Gastrocnemius medialis (tissue), 4 donors: ENCODE data around the gene ABCB4. TPM values are rescaled to one million over a fixed set of nuclear protein-coding genes. Genes with fewer than 3 reads are reported as not detected.
A peak's percentile ranks its signal among the peaks of the same experiment; 100 is the strongest.

Source experiments
- ATAC-seq, 2 donors: fragments of 150-250 bp; one replicate each; pipeline ENCODE4 v1.9.1; 2016
- DNase-seq, 2 donors: peaks; one replicate each; pipeline ENCODE4 v3.0.0-alpha.2; 2019
- H3K27ac ChIP-seq, 4 donors: fragments of 200-600 bp; sonication (generic); 1 replicate in 1 of 4; 2 replicates in 3 of 4; pipeline ENCODE4 v1.5.1; 2016 to 2018; ENCODE audit warnings: mild to moderate bottlenecking in 2 of 4, moderate library complexity in 1 of 4
- H3K27me3 ChIP-seq, 3 donors: fragments of 200-600 bp; sonication (generic) in 2 of 3; 1 replicate in 1 of 3; 2 replicates in 2 of 3; pipeline versions ENCODE4 v1.5.1 to v1.6.0; 2016 to 2019; ENCODE audit warnings: mild to moderate bottlenecking in 1 of 3, moderate library complexity in 1 of 3
- H3K36me3 ChIP-seq, 2 donors: fragments of 200-600 bp; sonication (generic) in 1 of 2; one replicate each; pipeline ENCODE4 v1.5.1; 2017 to 2018
- H3K4me1 ChIP-seq, 2 donors: fragments of 200-600 bp; sonication (generic) in 1 of 2; one replicate each; pipeline ENCODE4 v1.5.1; 2016 to 2017; ENCODE audit warnings: mild to moderate bottlenecking in 2 of 2
- H3K4me3 ChIP-seq, 4 donors: fragments of 200-600 bp; sonication (generic) in 3 of 4; 1 replicate in 1 of 4; 2 replicates in 3 of 4; pipeline ENCODE4 v1.5.1; 2016 to 2019; ENCODE audit warnings: mild to moderate bottlenecking in 2 of 4
- H3K9me3 ChIP-seq, 3 donors: fragments of 200-600 bp; sonication (generic) in 2 of 3; 1 replicate in 1 of 3; 2 replicates in 2 of 3; pipeline ENCODE4 v1.5.1; 2016 to 2019
- POLR2A ChIP-seq, 2 donors: fragments of 450-650 bp; IDR thresholded peaks; one replicate each; pipeline ENCODE4 v1.6.1; 2017; ENCODE audit warnings: antibody characterized with exemption in 2 of 2, mild to moderate bottlenecking in 2 of 2, moderate library complexity in 2 of 2
- in situ Hi-C, 4 donors: fragments of 200-750 bp; cut with MboI; loops; one replicate each; pipeline versions ENCODE4 v1.15.0 to v1.8.0; 2017; ENCODE audit warnings: low sequenced_read_pairs in 4 of 4
- intact Hi-C: fragments of 100-400 bp; cut with DNase I; formaldehyde crosslinking; loops from one replicate; pipeline ENCODE4 v1.15.1; 2023; ENCODE audit warnings: low total_unique reads
- total RNA-seq, 4 donors: library from RNA; depleted of rRNA; stranded (reverse); fragments of >200 nt; gene quantifications; one replicate each; pipeline versions ENCODE4 v1.1.0 to v1.2.3, GENCODE V29; 2016
- TF ChIP-seq, protein P1 (sequence below), 5 experiments: fragments of 450-650 bp in 3 of 5; fragments of 200-600 bp in 2 of 5; sonication (generic) in 2 of 5; IDR thresholded peaks in 4 of 5; conservative IDR thresholded peaks in 1 of 5; 1 replicate in 4 of 5; 2 replicates in 1 of 5; pipeline ENCODE4 v1.5.1; 2016 to 2019; ENCODE audit warnings: antibody characterized with exemption in 5 of 5, mild to moderate bottlenecking in 3 of 5, moderate library complexity in 3 of 5

The ABCB4 gene
- total RNA-seq, 4 donors from 2014 or later, result 0.61 to 2.3 (median 1.1) TPM

DNA sequence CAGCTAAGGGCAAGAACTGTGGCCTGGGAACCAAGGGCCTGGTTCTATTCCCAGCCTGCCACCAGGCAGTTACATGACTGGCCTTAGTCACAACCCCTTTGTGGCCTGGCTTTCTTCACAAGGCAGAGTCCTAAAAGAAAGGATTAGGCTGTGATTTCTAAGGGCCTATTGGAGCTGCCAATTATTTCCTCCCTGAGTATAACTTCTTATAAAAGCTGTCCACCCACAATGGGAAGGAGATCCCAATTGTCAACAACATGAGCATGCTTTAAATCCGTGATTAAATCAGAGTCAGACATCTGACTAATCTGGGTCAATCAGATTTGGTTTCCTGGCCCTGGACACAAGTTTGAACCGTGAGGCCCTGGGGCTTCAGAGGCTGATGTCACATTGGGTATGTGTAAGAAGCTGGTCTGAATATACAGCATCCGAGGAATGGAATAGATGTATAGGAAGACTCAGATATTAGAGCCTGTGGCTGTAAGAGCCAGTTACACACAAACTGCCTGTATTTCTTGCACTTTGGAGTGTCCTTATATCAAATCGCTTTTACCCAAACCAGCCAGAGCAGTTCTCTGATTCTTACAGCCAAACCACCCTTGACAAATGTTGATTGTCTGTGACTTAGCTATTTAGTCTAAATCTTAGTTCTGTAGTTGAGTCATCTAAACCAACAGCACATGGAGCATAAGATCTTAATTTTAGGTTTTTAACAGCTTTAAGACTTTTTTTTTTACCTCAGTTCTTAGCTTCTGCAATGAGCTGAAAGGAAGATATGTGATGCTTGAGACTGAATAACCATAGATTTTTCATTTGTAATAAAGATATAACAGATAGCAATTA, 61.3 kb downstream of the ABCB4 start:
- intact Hi-C loops, result loop anchor here (10.0 kb wide), 2 partner anchors 259 to 461 kb away; partner anchors contain the start of genes DBF4, DMTF1 and SLC25A40
- TF ChIP-seq, protein P1, sequence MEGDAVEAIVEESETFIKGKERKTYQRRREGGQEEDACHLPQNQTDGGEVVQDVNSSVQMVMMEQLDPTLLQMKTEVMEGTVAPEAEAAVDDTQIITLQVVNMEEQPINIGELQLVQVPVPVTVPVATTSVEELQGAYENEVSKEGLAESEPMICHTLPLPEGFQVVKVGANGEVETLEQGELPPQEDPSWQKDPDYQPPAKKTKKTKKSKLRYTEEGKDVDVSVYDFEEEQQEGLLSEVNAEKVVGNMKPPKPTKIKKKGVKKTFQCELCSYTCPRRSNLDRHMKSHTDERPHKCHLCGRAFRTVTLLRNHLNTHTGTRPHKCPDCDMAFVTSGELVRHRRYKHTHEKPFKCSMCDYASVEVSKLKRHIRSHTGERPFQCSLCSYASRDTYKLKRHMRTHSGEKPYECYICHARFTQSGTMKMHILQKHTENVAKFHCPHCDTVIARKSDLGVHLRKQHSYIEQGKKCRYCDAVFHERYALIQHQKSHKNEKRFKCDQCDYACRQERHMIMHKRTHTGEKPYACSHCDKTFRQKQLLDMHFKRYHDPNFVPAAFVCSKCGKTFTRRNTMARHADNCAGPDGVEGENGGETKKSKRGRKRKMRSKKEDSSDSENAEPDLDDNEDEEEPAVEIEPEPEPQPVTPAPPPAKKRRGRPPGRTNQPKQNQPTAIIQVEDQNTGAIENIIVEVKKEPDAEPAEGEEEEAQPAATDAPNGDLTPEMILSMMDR (IDR thresholded peaks at IDR 0.05 in 4 of 5, conservative IDR thresholded peaks at IDR 0.05 in 1 of 5), result no peak
- no peak for TF ChIP-seq POLR2A (IDR thresholded peaks at IDR 0.05)

DNA sequence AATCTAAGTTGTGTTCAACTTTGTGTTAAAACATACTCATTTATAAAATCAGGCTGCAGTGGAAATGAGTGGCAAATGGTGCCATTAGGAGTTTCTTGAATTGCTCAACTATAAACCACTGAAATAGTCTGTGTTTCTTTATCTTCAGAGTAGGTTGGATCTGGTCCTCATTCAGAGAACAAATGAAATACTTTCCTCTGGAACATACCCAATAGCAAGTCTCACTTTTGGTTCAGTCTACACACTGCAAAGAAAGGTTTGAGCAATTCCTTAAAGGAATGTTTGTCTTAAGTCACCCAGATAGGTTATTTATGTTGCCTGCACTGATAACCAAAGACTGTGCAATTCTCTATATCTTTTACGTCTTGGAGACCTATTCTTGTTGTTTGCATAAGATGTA, 62.5 kb downstream of the ABCB4 start:
- H3K4me1 ChIP-seq, result peaks cover 24 to 27% of the 10 kb centered on the region in 2 donors
- peak overlapping the region; percentile 71 to 75 (median 74) for H3K27ac ChIP-seq
- no peak for DNase-seq
- H3K27me3 ChIP-seq, result no peaks in the 10 kb centered on the region
- in situ Hi-C loops, result loop anchor here in 3 of 4 donors (5.0 to 25.0 kb wide), 3 partner anchors 96 to 476 kb away; no protein-coding TSS in a partner anchor
- no peaks in the 10 kb centered on the region for H3K36me3 ChIP-seq
- no peak overlapping the region for H3K4me3 ChIP-seq
- intact Hi-C loops, result loop anchor here (10.0 kb wide), 2 partner anchors 258 to 462 kb away; partner anchors contain the start of genes DBF4, DMTF1 and SLC25A40
- no peak for TF ChIP-seq POLR2A (IDR thresholded peaks at IDR 0.05)
- TF ChIP-seq, protein P1 (IDR thresholded peaks at IDR 0.05 in 4 of 5, conservative IDR thresholded peaks at IDR 0.05 in 1 of 5), result no peak
- no peaks in the 10 kb centered on the region for H3K9me3 ChIP-seq
- no peak for ATAC-seq

More for the DNA sequence above, 61.3 kb downstream of the ABCB4 start:
- Histone ChIP-seq H3K27me3 (no peaks in the 10 kb centered on the region), H3K4me1 (peaks cover 24 to 27% of the 10 kb centered on the region in 2 donors), H3K27ac (peak overlapping the region; percentile 71 to 75 (median 74)), H3K36me3 (no peaks in the 10 kb centered on the region), H3K9me3 (no peaks in the 10 kb centered on the region), H3K4me3 (no peak overlapping the region)
- in situ Hi-C loops, result loop anchor here in 3 of 4 donors (5.0 to 25.0 kb wide), 3 partner anchors 97 to 477 kb away; no protein-coding TSS in a partner anchor
- DNase-seq, result peak; percentile 11 to 41
- peak; percentile 85 to 86 for ATAC-seq

DNA sequence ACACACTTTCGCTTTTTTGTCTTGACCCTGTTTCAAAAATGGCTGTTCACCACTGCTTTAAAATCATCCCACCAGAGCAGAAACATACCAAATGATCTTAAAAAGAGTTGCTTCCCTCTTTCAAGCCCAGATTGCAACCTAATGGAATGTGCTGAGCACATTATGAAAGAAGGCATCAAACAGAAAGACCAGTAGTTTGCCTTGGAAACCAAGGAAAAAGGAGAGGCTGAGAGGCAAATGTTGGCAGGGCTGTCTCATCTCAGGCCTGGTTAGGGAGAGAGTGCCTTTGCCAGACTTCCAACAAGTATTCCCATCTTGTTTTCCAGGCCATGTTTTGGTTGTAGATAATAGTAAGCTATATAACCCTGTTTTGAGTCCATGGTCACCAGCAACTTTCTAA, 64.3 kb downstream of the ABCB4 start:
- Histone ChIP-seq H3K27me3 (no peaks in the 10 kb centered on the region), H3K4me3 (no peak overlapping the region), H3K36me3 (no peaks in the 10 kb centered on the region), H3K9me3 (no peaks in the 10 kb centered on the region), H3K27ac (peak overlapping the region in 3 of 4 donors; percentile 1 to 22 (median 13)), H3K4me1 (peaks cover 19 to 27% of the 10 kb centered on the region in 2 donors)
- in situ Hi-C loops, result loop anchor here in 3 of 4 donors (5.0 to 25.0 kb wide), 3 partner anchors 94 to 474 kb away; no protein-coding TSS in a partner anchor
- TF ChIP-seq POLR2A (IDR thresholded peaks at IDR 0.05), result no peak
- TF ChIP-seq, protein P1 (IDR thresholded peaks at IDR 0.05 in 4 of 5, conservative IDR thresholded peaks at IDR 0.05 in 1 of 5), result no peak
- ATAC-seq (no peak), DNase-seq (no peak)
- intact Hi-C loops, result loop anchor here (10.0 kb wide), 2 partner anchors 256 to 464 kb away; partner anchors contain the start of genes DBF4, DMTF1 and SLC25A40

DNA sequence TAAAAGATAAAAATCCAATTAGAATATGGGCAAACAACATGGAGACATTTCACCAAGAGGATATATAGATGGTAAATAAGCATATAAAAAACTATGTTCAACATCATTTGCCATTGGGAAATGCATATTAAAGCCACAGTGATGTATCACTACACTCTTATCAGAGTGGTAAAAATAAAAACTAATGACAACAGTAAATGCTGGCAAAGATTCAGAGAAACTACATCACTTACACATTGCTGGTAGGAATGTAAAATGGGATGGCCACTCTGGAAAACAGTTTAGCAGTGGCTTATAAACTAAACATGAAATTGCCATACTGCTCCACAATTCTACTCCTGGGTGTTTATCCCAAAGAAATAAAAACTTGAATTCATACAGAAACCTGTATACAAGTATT, 70.8 kb downstream of the ABCB4 start:
- Histone ChIP-seq H3K4me3 (no peak overlapping the region), H3K27ac (no peak overlapping the region), H3K27me3 (no peaks in the 10 kb centered on the region), H3K9me3 (no peaks in the 10 kb centered on the region), H3K36me3 (peaks cover 0 to 7% of the 10 kb centered on the region in 2 donors), H3K4me1 (no peaks in the 10 kb centered on the region)
- intact Hi-C loops, result no loop called here
- ATAC-seq, result no peak
- no peak for DNase-seq
- in situ Hi-C loops, result loop anchor here in 2 of 4 donors (25.0 kb wide), 1 partner anchor 467 kb away; no protein-coding TSS in a partner anchor
- TF ChIP-seq, protein P1 (IDR thresholded peaks at IDR 0.05 in 4 of 5, conservative IDR thresholded peaks at IDR 0.05 in 1 of 5), result no peak
- TF ChIP-seq POLR2A (IDR thresholded peaks at IDR 0.05), result no peak
